IMR-90 (cell line): Measurements from ENCODE around the gene H3-3A. TPM values are rescaled to one million over a fixed set of nuclear protein-coding genes. Genes with fewer than 3 reads are reported as not detected.

ENCODE experiments used
- ATAC-seq: fragments of 200-7000 bp; cut with Tn5 transposase; 2 replicates; pipeline ENCODE4 v1.9.1; 2020; ENCODE audit warnings: low read depth, mild to moderate bottlenecking, moderate library complexity
- BruUV-seq: library from RNA; stranded (reverse); fragments of 400-500 nt; replicated peaks from 2 replicates; lab custom pipeline; 2021; lab: Mats Ljungman, UMichigan
- CTCF ChIA-PET: fragments of 300-600 bp; formaldehyde crosslinking; extraction: SDS; loops from one replicate; lab custom pipeline; 2021; ENCODE audit warnings: antibody characterized with exemption; lab: Yijun Ruan, JAX
- POLR2A ChIA-PET: fragments of 300-600 bp; sonication (Branson Sonifier 250); formaldehyde crosslinking; loops from one replicate; lab custom pipeline; 2022; ENCODE audit warnings: antibody characterized with exemption; ENCODE audit not compliant: unreplicated experiment; lab: Charles Lee
- DNase-seq: peaks from one replicate; pipeline ENCODE4 v3.0.0; 2013
- H2AFZ ChIP-seq: replicated peaks from 2 replicates; pipeline ENCODE3; 2013; ENCODE audit warnings: low read length, mild to moderate bottlenecking; ENCODE audit not compliant: poor library complexity
- H2AK5ac ChIP-seq: 2 replicates; pipeline ENCODE4 v1.6.1; 2013; ENCODE audit warnings: low read depth, low read length, inconsistent platforms
- H2AK9ac ChIP-seq: replicated peaks from 2 replicates; pipeline ENCODE3; 2013; ENCODE audit warnings: mild to moderate bottlenecking, low read depth, low read length, moderate library complexity; ENCODE audit not compliant: poor library complexity
- H2BK120ac ChIP-seq: 2 replicates; pipeline ENCODE4 v1.6.1; 2013; ENCODE audit warnings: low read depth, low read length, inconsistent platforms
- H2BK15ac ChIP-seq: 3 replicates; pipeline ENCODE4 v1.6.1; 2013; ENCODE audit warnings: low read depth, low read length, inconsistent platforms
- H2BK20ac ChIP-seq: 2 replicates; pipeline ENCODE4 v1.6.1; 2013; ENCODE audit warnings: low read depth, mild to moderate bottlenecking, inconsistent platforms, low read length, moderate library complexity
- H2BK5ac ChIP-seq: 2 replicates; pipeline ENCODE4 v1.6.1; 2013; ENCODE audit warnings: mild to moderate bottlenecking, low read depth, low read length, inconsistent platforms; ENCODE audit not compliant: poor library complexity, severe bottlenecking
- H3K14ac ChIP-seq: replicated peaks from 2 replicates; pipeline ENCODE4 v1.6.1; 2013; ENCODE audit warnings: low read depth, low read length, inconsistent platforms
- H3K18ac ChIP-seq: 2 replicates; pipeline ENCODE4 v1.6.1; 2013; ENCODE audit warnings: low read depth, low read length, control low read depth
- H3K23ac ChIP-seq: 2 replicates; pipeline ENCODE4 v1.6.1; 2013; ENCODE audit warnings: low read depth, low read length, inconsistent platforms
- H3K27ac ChIP-seq: 2 replicates; pipeline ENCODE4 v1.5.1; 2013; ENCODE audit warnings: mild to moderate bottlenecking, control low read depth, low read length; ENCODE audit not compliant: insufficient read depth
- H3K27me3 ChIP-seq: 2 replicates; pipeline ENCODE4 v1.6.1; 2013; ENCODE audit warnings: low read length; ENCODE audit not compliant: control insufficient read depth, insufficient read depth
- H3K36me3 ChIP-seq: 2 replicates; pipeline ENCODE4 v1.6.1; 2013; ENCODE audit warnings: low read length, mixed read lengths; ENCODE audit not compliant: control insufficient read depth, insufficient read depth
- H3K4ac ChIP-seq: 2 replicates; pipeline ENCODE4 v1.6.1; 2013; ENCODE audit warnings: low read depth, low read length, inconsistent platforms
- H3K4me1 ChIP-seq: 2 replicates; pipeline ENCODE4 v1.6.1; 2013; ENCODE audit warnings: low read length, mixed read lengths; ENCODE audit not compliant: control insufficient read depth, insufficient read depth
- H3K4me2 ChIP-seq: 2 replicates; pipeline ENCODE4 v1.6.1; 2013; ENCODE audit warnings: low read depth, mild to moderate bottlenecking, control low read depth, low read length, moderate library complexity
- H3K4me3 ChIP-seq: 2 replicates; pipeline ENCODE4 v1.5.1; 2013; ENCODE audit warnings: low read depth, mild to moderate bottlenecking, control low read depth, low read length, moderate library complexity; ENCODE audit not compliant: insufficient read depth
- H3K56ac ChIP-seq: 2 replicates; pipeline ENCODE4 v1.6.1; 2013; ENCODE audit warnings: low read length, inconsistent platforms; ENCODE audit not compliant: insufficient read depth; ENCODE audit errors: extremely low read depth
- H3K79me1 ChIP-seq, 2 experiments: 2 replicates each; pipeline ENCODE4 v1.6.1; 2013; ENCODE audit warnings: low read length in 2 of 2, inconsistent platforms in 1 of 2, low read depth in 1 of 2
- H3K9ac ChIP-seq: 2 replicates; pipeline ENCODE4 v1.6.1; 2013; ENCODE audit warnings: low read depth, low read length, control low read depth
- H3K9me1 ChIP-seq: 2 replicates; pipeline ENCODE4 v1.6.1; 2013; ENCODE audit warnings: low read length, inconsistent platforms; ENCODE audit not compliant: insufficient read depth
- H3K9me3 ChIP-seq: 2 replicates; pipeline ENCODE4 v1.6.1; 2013; ENCODE audit warnings: low read length; ENCODE audit not compliant: control insufficient read depth, insufficient read depth
- H4K20me1 ChIP-seq: 2 replicates; pipeline ENCODE4 v1.6.1; 2013; ENCODE audit warnings: low read length, inconsistent platforms; ENCODE audit not compliant: insufficient read depth
- H4K5ac ChIP-seq: 2 replicates; pipeline ENCODE4 v1.6.1; 2013; ENCODE audit warnings: mild to moderate bottlenecking, low read depth, low read length, control low read depth
- H4K8ac ChIP-seq, 2 experiments: 2 replicates each; pipeline ENCODE4 v1.6.1; 2013; ENCODE audit warnings: low read depth in 2 of 2, low read length in 2 of 2, control low read depth in 1 of 2, inconsistent platforms in 1 of 2
- H4K91ac ChIP-seq: 2 replicates; pipeline ENCODE4 v1.6.1; 2013; ENCODE audit warnings: low read depth, low read length, inconsistent platforms; ENCODE audit not compliant: insufficient read depth
- BHLHE40 ChIP-seq: fragments of 150-350 bp; IDR thresholded peaks from 2 replicates; pipeline ENCODE4 v1.6.1; 2016; ENCODE audit warnings: mild to moderate bottlenecking, low read depth, low read length
- CEBPB ChIP-seq: IDR thresholded peaks from 2 replicates; pipeline ENCODE4 v1.6.1; 2012; ENCODE audit warnings: low read depth, low read length, improper control_type of control experiment
- CHD1 ChIP-seq: IDR thresholded peaks from 2 replicates; pipeline ENCODE4 v1.6.1; 2012; ENCODE audit warnings: low read depth, low read length, improper control_type of control experiment
- CTCF ChIP-seq: conservative IDR thresholded peaks from 2 replicates; pipeline ENCODE4 v1.5.1; 2012; ENCODE audit warnings: mild to moderate bottlenecking, low read depth, low read length, improper control_type of control experiment
- ELK1 ChIP-seq: fragments of 150-350 bp; IDR thresholded peaks from 2 replicates; pipeline ENCODE4 v1.6.1; 2016; ENCODE audit warnings: low read depth, mild to moderate bottlenecking, low read length, moderate library complexity, borderline replicate concordance
- FOS ChIP-seq: fragments of 150-350 bp; IDR thresholded peaks from 2 replicates; pipeline ENCODE4 v1.6.1; 2016; ENCODE audit warnings: low read depth, low read length
- MAFK ChIP-seq: IDR thresholded peaks from 2 replicates; pipeline ENCODE4 v1.6.1; 2012; ENCODE audit warnings: low read depth, low read length, improper control_type of control experiment
- MAZ ChIP-seq: IDR thresholded peaks from 2 replicates; pipeline ENCODE4 v1.6.1; 2012; ENCODE audit warnings: low read depth, mild to moderate bottlenecking, low read length, improper control_type of control experiment, moderate library complexity, borderline replicate concordance
- MXI1 ChIP-seq: IDR thresholded peaks from 2 replicates; pipeline ENCODE4 v1.6.1; 2012; ENCODE audit warnings: low read depth, mild to moderate bottlenecking, low read length, moderate library complexity, borderline replicate concordance
- NFE2L2 ChIP-seq: fragments of 150-350 bp; IDR thresholded peaks from 2 replicates; pipeline ENCODE4 v1.6.1; 2016; ENCODE audit warnings: low read depth, mild to moderate bottlenecking, low read length
- POLR2A ChIP-seq: IDR thresholded peaks from 2 replicates; pipeline ENCODE4 v1.6.1; 2012; ENCODE audit warnings: mild to moderate bottlenecking, low read depth, low read length
- RAD21 ChIP-seq: IDR thresholded peaks from 2 replicates; pipeline ENCODE4 v1.6.1; 2012; ENCODE audit warnings: low read length, improper control_type of control experiment
- RCOR1 ChIP-seq: IDR thresholded peaks from 2 replicates; pipeline ENCODE4 v1.6.1; 2012; ENCODE audit warnings: mild to moderate bottlenecking, low read length, improper control_type of control experiment; ENCODE audit not compliant: insufficient replicate concordance
- RFX5 ChIP-seq: IDR thresholded peaks from 2 replicates; pipeline ENCODE4 v1.8.0; 2012; ENCODE audit warnings: low read depth, mild to moderate bottlenecking, low read length, moderate library complexity
- SMC3 ChIP-seq: fragments of 150-350 bp; IDR thresholded peaks from 2 replicates; pipeline ENCODE4 v1.6.1; 2016; ENCODE audit warnings: low read depth, mild to moderate bottlenecking, antibody characterized with exemption, low read length, moderate library complexity
- WGBS, 2 experiments: methylation state at CpG; one replicate each; pipeline versions ENCODE4 v1.1.5 to v1.1.7; 2013; ENCODE audit warnings: missing lambda C conversion rate in 2 of 2; ENCODE audit not compliant: insufficient read length in 1 of 2; ENCODE audit errors: extremely low coverage in 2 of 2; 5-methylcytosine and 5-hydroxymethylcytosine counted together
- dilution Hi-C: fragments of 300-500 bp; cut with HindIII; formaldehyde crosslinking; loops from one replicate; pipeline ENCODE4 v1.14.3; 2018; ENCODE audit warnings: low sequenced_read_pairs; ENCODE audit not compliant: unreplicated experiment
- in situ Hi-C: fragments of 300-500 bp; cut with MboI; formaldehyde crosslinking; loops from 3 replicates; pipeline ENCODE4 v1.14.3; 2019; ENCODE audit warnings: low sequenced_read_pairs, inconsistent platforms, mixed read lengths
- intact Hi-C: fragments of 100-400 bp; cut with micrococcal nuclease; formaldehyde crosslinking; loops from 2 replicates; pipeline ENCODE4 v1.10.0; 2022
- polyA plus RNA-seq, 3 experiments: library from polyadenylated mRNA; depleted of rRNA; stranded (reverse); fragments of >200 nt; gene quantifications; 2 replicates each; pipeline ENCODE4 v1.2.3, GENCODE V29; 2012; ENCODE audit warnings: low replicate concordance in 1 of 3
- total RNA-seq: library from RNA; depleted of rRNA; stranded (reverse); fragments of >200 nt; gene quantifications from 2 replicates; pipeline ENCODE4 v1.2.3, GENCODE V29; 2012
- TF ChIP-seq, protein P1 (sequence below): fragments of 150-350 bp; IDR thresholded peaks from 2 replicates; pipeline ENCODE4 v1.6.1; 2017; ENCODE audit warnings: mild to moderate bottlenecking, antibody characterized with exemption, low read length, low read depth

H3-3A gene
- total and polyA plus RNA-seq, 2 of the 4 experiments (the other 2 are of a cell fraction) = 188 to 256 TPM

GRCh38 chr1:226091461-226091860 is 28.9 kb downstream of the H3-3A start:
- in situ Hi-C loops (no loop called here), intact Hi-C loops (no loop called here), dilution Hi-C loops (no loop called here)
- H3K4me3 ChIP-seq = no peak overlapping the region
- H2BK15ac ChIP-seq = no peak overlapping the region
- no peaks in the 10 kb centered on the region for H4K20me1 ChIP-seq
- no peak overlapping the region for H3K23ac ChIP-seq
- H3K4me1 ChIP-seq = peaks cover 3% of the 10 kb centered on the region; the same call in 1 of the 2 replicates
- no peaks in the 10 kb centered on the region for H3K9me1 ChIP-seq
- H3K4ac ChIP-seq = no peak overlapping the region
- H3K36me3 ChIP-seq = no peaks in the 10 kb centered on the region
- no peak overlapping the region for H2AK9ac ChIP-seq
- no TSS peak for BruUV-seq
- no CpG with 5 or more reads among the region's 1 CpG for WGBS, 2 experiments
- DNase-seq = no peak
- TF ChIP-seq ELK1 (no peak), MAZ (no peak), BHLHE40 (no peak), POLR2A (no peak), SMC3 (no peak), FOS (no peak), NFE2L2 (no peak), MAFK (no peak), MXI1 (no peak), RCOR1 (no peak), RAD21 (no peak), CEBPB (no peak), CTCF (no peak), CHD1 (no peak), RFX5 (no peak)
- TF ChIP-seq, protein P1, sequence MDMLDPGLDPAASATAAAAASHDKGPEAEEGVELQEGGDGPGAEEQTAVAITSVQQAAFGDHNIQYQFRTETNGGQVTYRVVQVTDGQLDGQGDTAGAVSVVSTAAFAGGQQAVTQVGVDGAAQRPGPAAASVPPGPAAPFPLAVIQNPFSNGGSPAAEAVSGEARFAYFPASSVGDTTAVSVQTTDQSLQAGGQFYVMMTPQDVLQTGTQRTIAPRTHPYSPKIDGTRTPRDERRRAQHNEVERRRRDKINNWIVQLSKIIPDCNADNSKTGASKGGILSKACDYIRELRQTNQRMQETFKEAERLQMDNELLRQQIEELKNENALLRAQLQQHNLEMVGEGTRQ = no peak
- H2BK20ac ChIP-seq = no peak overlapping the region
- H3K4me2 ChIP-seq = no peak overlapping the region
- no peak overlapping the region for H3K27ac ChIP-seq
- no peaks in the 10 kb centered on the region for H3K9me3 ChIP-seq
- H4K91ac ChIP-seq = no peak overlapping the region
- no peaks in the 10 kb centered on the region for H3K79me1 ChIP-seq
- H4K5ac ChIP-seq = no peak overlapping the region
- H4K8ac ChIP-seq = no peak overlapping the region
- no peak; the same call in none of the 2 replicates for ATAC-seq
- ChIA-PET POLR2A (no interaction called here), CTCF (no interaction called here)
- H2BK5ac ChIP-seq = no peak overlapping the region
- H3K56ac ChIP-seq = no peak overlapping the region
- H3K18ac ChIP-seq = no peak overlapping the region
- no peak overlapping the region for H2AFZ ChIP-seq
- no peak overlapping the region for H2BK120ac ChIP-seq
- H3K14ac ChIP-seq = no peak overlapping the region
- no peak overlapping the region for H2AK5ac ChIP-seq
- peaks cover 8% of the 10 kb centered on the region; the same call in 1 of the 2 replicates for H3K27me3 ChIP-seq
- H3K9ac ChIP-seq = no peak overlapping the region
